GM19239 (cell line): ENCODE measurements around the gene NOTCH4.

Source experiments
- DNase-seq: peaks from one replicate; pipeline ENCODE4 v3.0.0; 2011; ENCODE audit warnings: low spot score; ENCODE audit not compliant: insufficient read length
- FAIRE-seq: peaks from 2 replicates; lab custom pipeline; 2011; peaks lifted over from hg19 to GRCh38; lab: Jason Lieb, UNC

NOTCH4 gene

GRCh38 chr6:32167761-32168262 is 56.1 kb downstream of the NOTCH4 start:
- DNase-seq (no peak), FAIRE-seq (no peak)

- no peak for DNase-seq
- FAIRE-seq, result no peak
These were observed 56.6 kb downstream of the NOTCH4 start for GRCh38 chr6:32167154-32167760.

DNA sequence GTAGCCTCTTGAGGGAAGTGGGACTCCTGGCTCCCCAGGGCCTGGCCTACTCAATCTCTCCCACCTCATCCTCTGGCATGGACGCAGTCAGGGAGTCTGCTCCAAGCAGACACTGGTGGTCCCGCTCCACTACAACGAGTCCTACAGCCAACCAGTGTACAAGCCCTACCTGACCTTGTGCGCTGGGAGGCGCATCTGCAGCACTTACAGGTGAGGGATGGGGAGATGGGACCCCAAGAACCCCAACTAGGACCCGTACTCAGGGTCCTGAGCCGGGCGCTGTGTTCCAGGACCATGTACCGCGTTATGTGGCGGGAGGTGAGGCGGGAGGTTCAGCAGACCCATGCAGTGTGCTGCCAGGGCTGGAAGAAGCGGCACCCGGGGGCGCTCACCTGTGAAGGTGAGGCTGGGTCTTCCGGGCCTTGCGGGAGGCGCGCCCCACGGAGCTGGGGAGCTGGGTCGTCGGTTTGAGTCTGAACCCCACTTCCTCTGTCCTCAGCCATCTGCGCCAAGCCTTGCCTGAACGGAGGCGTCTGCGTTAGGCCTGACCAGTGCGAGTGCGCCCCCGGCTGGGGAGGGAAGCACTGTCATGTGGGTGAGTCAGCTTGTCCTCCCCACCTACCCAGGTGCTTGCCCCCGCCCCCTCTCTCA is 57.3 kb downstream of the NOTCH4 start:
- FAIRE-seq (no peak), DNase-seq (no peak)

DNA sequence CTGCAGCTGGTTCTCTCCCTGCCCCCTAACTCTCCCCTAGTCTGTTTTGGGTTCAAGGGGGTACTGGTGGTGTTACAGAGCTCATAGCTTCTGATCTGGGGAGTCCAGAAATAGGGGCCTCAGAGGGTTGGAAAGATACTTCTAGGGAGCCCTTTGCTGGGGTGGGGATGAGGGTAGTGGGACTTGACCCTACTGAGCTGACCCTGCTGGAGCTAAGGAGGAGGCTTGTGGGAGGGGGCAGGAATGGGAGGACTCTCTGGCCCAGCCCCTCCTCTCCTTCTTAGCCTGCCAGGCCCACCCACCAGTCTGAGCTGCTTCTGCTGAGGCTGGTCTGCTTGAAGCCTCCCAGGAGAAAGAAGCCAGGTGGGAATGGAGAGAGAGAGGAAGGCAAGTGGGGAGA is 59.6 kb downstream of the NOTCH4 start, which contains the start of gene EGFL8:
Gene EGFL8, plus strand, starts transcription at position 301 of the 400 bp plus-strand sequence. CDS start 1,571 bp downstream, outside the sequence.
- FAIRE-seq, result no peak
- DNase-seq, result no peak

- DNase-seq (no peak), FAIRE-seq (no peak)
These were observed 60.2 kb downstream of the NOTCH4 start for GRCh38 chr6:32163559-32164258.

- no peak for DNase-seq
- no peak for FAIRE-seq
These were observed 65.8 kb downstream of the NOTCH4 start for GRCh38 chr6:32158052-32158451.

- DNase-seq, result no peak
- no peak for FAIRE-seq
These were observed 67.0 kb downstream of the NOTCH4 start for GRCh38 chr6:32156891-32157290.

- DNase-seq (peak; percentile 88), FAIRE-seq (peak; percentile 82)
These were observed 69.2 kb downstream of the NOTCH4 start for GRCh38 chr6:32154514-32155161.

DNA sequence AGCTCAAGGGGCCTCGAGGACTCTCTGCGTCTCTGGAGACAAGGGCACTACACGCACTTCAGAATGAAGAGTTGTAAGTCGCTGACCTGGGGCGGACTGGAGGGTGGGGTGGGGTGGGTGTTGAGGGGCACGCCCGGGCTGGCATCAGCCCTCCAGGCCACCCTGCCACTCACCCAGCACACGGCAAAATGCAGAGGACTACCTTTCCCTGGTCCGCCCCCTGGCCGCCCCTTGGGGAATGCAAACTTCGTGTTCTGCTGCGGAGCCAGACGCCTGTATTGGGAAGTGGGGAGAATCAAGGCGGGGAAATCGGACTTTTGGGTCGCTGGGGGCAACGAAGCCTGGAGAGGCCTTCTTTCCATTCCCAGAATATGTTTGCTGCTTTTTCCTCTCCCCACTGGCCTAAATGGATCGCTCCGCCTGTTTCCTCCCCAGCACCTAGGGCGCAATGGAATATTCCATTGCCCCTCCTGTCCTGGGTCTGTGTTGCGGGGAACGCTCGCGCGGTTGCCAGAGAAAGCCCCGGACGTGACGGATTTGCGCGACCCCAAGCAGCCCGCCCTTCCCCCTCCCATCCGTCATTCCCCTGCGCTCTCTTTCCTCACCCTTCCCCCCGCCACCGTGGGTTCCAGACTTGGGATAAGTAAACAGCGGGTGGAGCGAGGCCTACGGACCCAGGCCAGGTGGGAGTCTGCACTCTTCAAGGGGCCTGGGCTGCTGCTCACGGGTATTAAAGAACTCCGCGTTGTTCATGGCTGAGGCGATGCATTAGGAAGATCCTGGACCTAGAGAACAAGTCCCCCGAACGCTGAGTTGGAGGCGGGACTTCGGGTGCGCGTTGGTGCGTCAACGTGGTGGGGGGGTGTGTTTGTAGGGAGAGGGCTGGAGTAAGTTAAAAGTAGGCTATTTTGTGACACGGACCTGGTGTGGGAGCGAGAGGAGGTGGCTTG is 70.0 kb downstream of the NOTCH4 start, which contains the start of gene PPT2:
Gene PPT2, plus strand, starts transcription at position 578 of the 950 bp plus-strand sequence. CDS start 454 bp downstream, outside the sequence.
- DNase-seq, result peak; percentile 62
- peak; percentile 26 for FAIRE-seq

- FAIRE-seq (no peak), DNase-seq (no peak)
These were observed 70.9 kb downstream of the NOTCH4 start for GRCh38 chr6:32152769-32153563.

DNA sequence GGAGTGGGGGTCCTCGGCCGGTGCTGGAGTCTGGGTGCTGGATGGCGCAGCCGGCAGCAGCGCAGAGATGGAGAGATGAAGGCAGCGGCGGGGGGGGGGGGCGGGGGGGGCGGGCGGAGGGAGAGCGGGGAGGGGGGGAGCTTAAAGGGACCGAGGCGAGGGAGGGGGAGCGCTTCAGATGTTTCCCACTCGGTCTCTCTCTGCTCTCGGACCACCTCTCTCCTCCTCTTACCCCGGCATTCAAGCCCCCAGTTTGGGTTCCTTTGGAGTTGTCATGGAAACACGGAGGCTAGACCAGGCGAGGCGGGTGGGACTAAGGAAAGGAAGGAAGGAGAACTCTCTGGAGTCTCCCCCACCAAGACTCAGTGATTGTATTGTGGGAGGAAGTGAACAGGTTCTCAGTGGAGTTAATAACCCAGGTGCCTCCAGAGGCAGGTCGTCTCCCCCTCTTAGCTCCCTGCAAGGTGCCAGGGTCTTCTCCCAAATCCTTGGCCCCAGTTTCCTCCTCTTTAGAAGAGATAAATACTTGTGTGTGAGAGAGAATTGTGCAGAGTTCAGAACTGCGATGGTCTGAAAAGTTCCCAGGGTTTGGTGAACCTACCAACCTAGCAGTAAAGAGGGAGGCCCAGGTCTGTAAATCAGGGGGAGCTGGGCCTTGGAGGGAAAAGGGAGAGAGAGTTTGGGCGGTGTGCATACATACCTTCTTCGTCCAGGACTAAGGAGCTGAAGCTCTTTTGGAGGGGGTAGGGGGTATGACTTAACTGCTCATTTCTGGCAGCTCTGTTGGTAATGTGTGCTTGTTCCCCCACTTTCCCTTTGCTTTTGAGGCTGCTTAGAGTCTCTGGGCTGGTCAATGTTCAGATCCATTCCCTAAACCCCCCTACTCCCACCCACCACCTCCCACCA is 71.8 kb downstream of the NOTCH4 start, which contains the start of gene PRRT1:
Gene PRRT1, minus strand, starts transcription at position 77 of the 906 bp plus-strand sequence. CDS start 112 bp downstream, outside the sequence.
- DNase-seq (no peak), FAIRE-seq (no peak)

- DNase-seq (no peak), FAIRE-seq (no peak)
These were observed 72.5 kb downstream of the NOTCH4 start for GRCh38 chr6:32151181-32151862.

DNA sequence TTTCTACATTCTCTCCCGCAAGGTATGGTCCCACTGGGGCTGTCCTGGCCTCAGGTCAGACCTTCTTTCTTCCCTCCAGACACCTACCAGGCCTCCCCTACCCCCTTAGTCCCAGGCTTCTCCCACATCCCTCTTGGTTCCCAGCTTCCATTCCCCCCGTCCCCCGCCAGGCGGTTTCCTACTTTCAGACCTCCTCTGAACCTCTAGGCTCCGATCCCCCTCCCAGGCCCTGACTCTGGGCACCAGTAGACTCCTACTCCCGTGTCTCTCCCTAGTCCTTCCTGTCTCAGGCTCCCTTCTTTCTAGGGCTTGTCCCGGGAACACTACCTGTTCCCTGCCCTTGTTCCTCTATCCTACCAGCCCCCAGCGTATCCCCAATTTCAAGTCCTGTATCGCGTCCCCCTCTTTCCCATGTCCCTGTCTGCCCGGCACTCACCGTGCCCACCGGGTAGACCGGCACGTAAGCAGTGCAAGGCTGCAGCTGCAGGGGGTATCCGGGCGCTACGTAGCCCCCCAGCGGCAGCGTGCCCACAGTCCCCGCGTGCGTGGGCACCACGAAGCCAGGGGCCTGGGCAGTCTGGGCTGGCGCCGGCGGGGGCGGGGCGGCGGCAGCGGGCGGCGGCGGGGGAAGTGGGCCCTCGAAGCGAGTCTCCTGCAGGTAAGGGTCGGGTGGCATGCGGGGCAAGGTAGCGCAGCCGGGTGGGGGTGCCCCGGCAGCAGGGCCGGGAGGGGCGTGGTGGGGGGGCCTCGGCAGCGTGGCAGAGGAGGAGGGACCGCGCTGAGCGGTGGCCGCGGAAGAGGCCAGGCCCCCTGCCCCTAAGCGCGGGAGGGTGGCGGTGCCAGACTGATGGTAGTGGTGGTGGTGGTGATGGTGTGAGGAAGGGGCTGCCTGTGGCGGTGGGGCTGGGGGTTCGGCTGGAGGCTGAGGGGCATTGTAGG is 73.7 kb downstream of the NOTCH4 start:
- FAIRE-seq, result no peak

GRCh38 chr6:32149092-32149755 is 74.6 kb downstream of the NOTCH4 start:
- FAIRE-seq, result no peak
- no peak for DNase-seq

More for the DNA sequence above, 73.7 kb downstream of the NOTCH4 start:
- no peak for DNase-seq
